ENCODE results near the gene NLRC3.

The NLRC3 gene

DNA sequence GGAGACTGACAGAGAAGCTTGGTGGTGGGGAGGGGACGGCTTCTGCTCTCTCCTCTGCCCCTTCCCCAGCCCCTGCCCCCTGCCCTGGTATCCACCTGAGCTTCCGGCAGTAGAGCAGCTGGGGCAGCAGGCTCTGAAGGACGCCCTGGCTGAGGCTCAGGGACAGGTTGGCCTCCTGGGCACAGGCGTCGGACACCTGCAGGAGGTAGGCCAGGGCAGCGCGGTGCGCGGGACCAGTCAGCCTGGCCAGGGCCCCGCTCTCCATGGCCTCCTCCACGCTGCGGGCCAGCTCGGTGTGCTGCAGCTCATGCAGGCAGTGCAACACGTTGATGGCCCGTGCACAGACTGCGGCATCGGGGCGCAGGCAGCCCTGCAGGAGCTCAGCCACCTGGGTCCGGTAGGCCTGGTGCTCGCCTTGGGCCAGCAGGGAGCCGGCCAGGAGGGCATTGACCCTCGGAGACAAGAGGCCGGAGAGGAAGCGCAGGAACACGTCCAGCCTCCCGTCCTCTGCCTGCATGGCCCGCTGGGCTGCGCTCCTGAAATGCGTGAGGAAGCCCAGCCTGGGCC, 14.2 kb downstream of the NLRC3 start:
- Histone ChIP-seq H3K27me3 (no peaks in the 10 kb centered on the region), H3K9me3 (replicated peaks in 1 of 11) (no peaks in the 10 kb centered on the region; a peak in 1 of 22 replicates), H3K4me2 (no peak overlapping the region), H3K9ac (no peak overlapping the region), H3K4me1 (peaks cover 0 to 7% (median 0%) of the 10 kb centered on the region in 10 experiments; a peak in 1 of 20 replicates), H3K4me3 (no peak overlapping the region), H4K20me1 (peaks cover 0 to 54% (median 41%) of the 10 kb centered on the region in 11 experiments; a peak in 15 of 22 replicates), H3K36me3 (peaks cover 18 to 100% (median 93%) of the 10 kb centered on the region in 11 experiments; a peak in 21 of 22 replicates), H3K27ac (no peak overlapping the region)
- TF ChIP-seq Cebpa-rat (IDR thresholded peaks at IDR 0.05) = no peak

DNA sequence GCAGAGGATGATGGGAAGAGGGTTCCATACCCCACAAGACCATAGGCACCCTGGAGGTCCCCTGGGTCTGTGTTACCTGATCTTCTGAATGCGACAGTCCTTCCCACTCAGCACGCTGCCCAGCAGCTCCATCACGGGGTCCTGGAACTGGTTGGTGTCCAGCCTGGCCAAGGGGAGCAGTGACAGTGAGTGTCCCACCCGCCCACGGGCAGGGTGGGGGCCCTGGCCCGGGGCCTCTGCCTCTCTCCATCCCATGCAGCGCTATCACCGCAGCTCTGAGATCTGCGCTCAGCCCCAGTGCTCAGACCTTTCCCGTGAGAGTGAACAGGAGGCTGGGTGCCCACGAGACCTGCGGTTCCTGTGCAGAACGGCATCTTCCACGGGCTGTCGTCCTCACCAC, 15.6 kb downstream of the NLRC3 start:
- Histone ChIP-seq H3K27ac (no peak overlapping the region), H3K4me1 (peaks cover 0 to 8% (median 0%) of the 10 kb centered on the region in 10 experiments; a peak in 5 of 20 replicates), H3K4me2 (no peak overlapping the region), H3K9ac (peak overlapping the region in 1 of 11 experiments; percentile 24; a peak in 1 of 22 replicates), H3K36me3 (peaks cover 18 to 100% (median 95%) of the 10 kb centered on the region in 11 experiments; a peak in 21 of 22 replicates), H4K20me1 (peaks cover 0 to 42% (median 40%) of the 10 kb centered on the region in 11 experiments; a peak in 14 of 22 replicates), H3K27me3 (no peaks in the 10 kb centered on the region), H3K4me3 (no peak overlapping the region), H3K9me3 (replicated peaks in 1 of 11) (peaks cover 0 to 9% (median 0%) of the 10 kb centered on the region in 11 experiments; a peak in 2 of 22 replicates)
- no peak for TF ChIP-seq Cebpa-rat (IDR thresholded peaks at IDR 0.05)

DNA sequence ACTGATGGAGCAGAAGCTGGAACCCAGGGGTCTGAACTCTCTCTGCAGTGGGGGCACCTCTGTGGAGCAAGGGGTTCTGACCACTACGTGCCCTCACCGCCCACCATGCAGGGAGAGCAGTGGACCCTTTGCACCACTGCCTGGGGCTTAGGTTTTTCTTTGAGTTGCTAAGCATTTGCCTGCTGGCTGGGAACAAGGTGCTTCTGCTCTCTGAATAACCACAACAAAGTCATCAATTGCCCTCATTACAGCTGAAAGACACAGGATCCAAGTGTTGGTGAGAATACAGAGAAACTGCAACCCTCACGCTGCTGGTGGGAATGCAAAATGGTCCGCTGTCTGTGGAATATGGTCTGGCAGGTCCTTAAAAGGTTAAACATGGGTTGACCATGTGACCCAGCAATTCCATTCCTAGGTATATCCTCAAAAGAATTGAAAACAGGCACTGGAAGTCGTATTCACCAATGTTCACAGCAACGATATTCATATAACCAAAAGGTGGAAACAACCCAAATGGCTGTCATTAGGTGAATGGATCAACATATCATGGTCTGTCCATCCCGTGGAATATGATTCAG, 22.8 kb downstream of the NLRC3 start:
- peaks cover 0 to 8% (median 0%) of the 10 kb centered on the region in 11 experiments; a peak in 4 of 22 replicates for H4K20me1 ChIP-seq
- TF ChIP-seq Cebpa-rat (IDR thresholded peaks at IDR 0.05) = no peak
- H3K27ac ChIP-seq = no peak overlapping the region
- H3K27me3 ChIP-seq = no peaks in the 10 kb centered on the region
- no peak overlapping the region for H3K9ac ChIP-seq
- peaks cover 9 to 28% (median 21%) of the 10 kb centered on the region in 10 experiments; a peak in 18 of 20 replicates for H3K4me1 ChIP-seq
- peaks cover 13 to 100% (median 98%) of the 10 kb centered on the region in 11 experiments; a peak in 21 of 22 replicates for H3K36me3 ChIP-seq
- no peak overlapping the region for H3K4me3 ChIP-seq
- H3K9me3 ChIP-seq (replicated peaks in 1 of 11) = peaks cover 0 to 18% (median 0%) of the 10 kb centered on the region in 11 experiments; a peak in 5 of 22 replicates
- H3K4me2 ChIP-seq = no peak overlapping the region

DNA sequence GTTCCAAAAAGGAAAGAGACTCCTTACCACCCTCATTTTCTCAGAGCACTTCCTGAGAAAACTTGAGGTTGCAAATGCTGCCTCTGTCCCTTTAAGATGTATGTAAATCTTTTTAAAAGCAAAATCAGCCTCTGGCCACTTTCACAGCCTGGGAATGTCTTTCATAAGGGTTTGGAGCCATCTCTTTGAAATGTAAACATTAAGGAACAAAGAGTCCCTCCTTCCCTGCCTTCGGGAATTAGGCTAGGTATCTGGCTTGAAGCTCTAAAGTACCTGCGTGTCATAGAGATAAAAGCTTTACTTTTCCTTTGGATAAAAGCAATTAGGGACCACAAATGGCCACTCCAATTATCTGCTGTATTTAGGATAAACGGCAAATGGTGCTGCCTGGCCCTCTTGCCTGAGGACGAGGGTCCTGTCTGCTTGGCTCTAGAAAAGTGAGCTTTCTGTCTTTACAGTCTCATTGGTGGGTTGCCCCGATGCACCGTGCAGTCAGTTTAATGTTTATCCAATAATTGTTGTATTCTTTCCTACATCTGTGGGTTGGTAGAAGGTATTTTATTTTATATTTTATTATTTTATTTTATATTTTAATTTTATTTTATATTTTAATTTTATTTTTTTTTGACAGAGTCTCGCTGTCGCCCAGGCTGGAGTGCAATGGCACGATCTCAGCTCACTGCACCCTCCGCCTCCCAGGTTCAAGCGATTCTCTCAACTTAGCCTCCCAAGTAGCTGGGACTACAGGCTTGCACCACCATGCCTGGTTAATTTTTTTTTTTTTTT, 23.9 kb downstream of the NLRC3 start:
- Histone ChIP-seq H3K9me3 (replicated peaks in 1 of 11) (peaks cover 0 to 18% (median 0%) of the 10 kb centered on the region in 11 experiments; a peak in 5 of 22 replicates), H3K9ac (0 out of 22 replicates have a peak overlapping the region, but pooled peaks of 1 of the 11 experiments have one; percentile 7), H3K4me1 (peaks cover 9 to 28% (median 21%) of the 10 kb centered on the region in 10 experiments; a peak in 18 of 20 replicates), H4K20me1 (peaks cover 0 to 19% (median 3%) of the 10 kb centered on the region in 11 experiments; a peak in 8 of 22 replicates), H3K27ac (peak overlapping the region in 4 of 11 experiments; percentile 5 to 50 (median 17); a peak in 2 of 22 replicates), H3K36me3 (peaks cover 16 to 100% (median 98%) of the 10 kb centered on the region in 11 experiments; a peak in 21 of 22 replicates), H3K4me3 (no peak overlapping the region), H3K4me2 (peak overlapping the region in 6 of 11 experiments; percentile 1 to 45 (median 18); a peak in 7 of 22 replicates), H3K27me3 (no peaks in the 10 kb centered on the region)
- TF ChIP-seq Cebpa-rat (IDR thresholded peaks at IDR 0.05) = no peak

DNA sequence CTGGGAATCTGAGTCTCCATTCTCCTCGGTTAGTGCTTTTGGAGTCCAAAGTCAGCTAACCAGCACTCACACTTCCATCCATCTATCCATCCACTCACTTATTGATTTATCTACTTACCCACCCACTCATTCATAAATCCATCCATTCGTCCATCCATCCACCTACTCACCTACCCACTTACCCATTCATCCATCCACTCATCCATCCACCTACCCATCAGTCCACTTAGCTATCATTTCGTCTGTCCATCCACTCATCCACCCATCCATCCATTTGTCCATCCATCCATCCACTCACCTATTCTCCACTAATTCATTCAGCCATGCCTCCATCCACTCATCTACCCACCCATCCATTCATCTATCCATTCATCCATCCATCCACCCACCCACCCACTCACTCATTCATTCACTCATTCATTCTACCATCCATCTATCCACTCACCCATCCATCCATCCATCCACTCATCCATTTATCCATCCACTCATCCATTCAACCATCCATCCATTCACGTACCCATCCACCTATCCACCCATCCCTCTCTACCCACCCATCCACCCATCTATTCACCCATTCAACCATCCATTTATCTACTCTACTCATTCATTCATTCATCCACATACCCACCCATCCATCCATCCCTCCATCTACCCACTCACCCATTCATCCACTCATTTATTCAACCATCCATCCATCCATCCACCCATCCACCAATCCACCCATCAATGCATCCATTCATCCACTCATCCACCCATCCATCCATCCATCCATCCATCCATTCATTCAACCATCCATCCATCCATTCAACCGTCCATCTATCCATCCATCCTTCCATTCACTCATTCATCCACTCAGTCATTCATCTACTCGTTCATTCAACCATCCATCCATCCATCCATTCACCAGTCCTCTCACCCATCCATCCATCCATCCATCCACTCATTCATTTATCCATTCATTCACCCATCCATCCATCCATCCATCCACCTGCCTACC, 26.1 kb downstream of the NLRC3 start:
- Histone ChIP-seq H3K36me3 (peaks cover 16 to 100% (median 94%) of the 10 kb centered on the region in 11 experiments; a peak in 21 of 22 replicates), H3K9ac (no peak overlapping the region), H3K27ac (no peak overlapping the region), H3K4me1 (peaks cover 9 to 22% (median 16%) of the 10 kb centered on the region in 10 experiments; a peak in 18 of 20 replicates), H4K20me1 (peaks cover 0 to 25% (median 4%) of the 10 kb centered on the region in 11 experiments; a peak in 7 of 22 replicates), H3K27me3 (no peaks in the 10 kb centered on the region), H3K4me2 (no peak overlapping the region), H3K9me3 (replicated peaks in 1 of 11) (peaks cover 0 to 8% (median 0%) of the 10 kb centered on the region in 11 experiments; a peak in 4 of 22 replicates), H3K4me3 (no peak overlapping the region)
- TF ChIP-seq Cebpa-rat (IDR thresholded peaks at IDR 0.05) = no peak

DNA sequence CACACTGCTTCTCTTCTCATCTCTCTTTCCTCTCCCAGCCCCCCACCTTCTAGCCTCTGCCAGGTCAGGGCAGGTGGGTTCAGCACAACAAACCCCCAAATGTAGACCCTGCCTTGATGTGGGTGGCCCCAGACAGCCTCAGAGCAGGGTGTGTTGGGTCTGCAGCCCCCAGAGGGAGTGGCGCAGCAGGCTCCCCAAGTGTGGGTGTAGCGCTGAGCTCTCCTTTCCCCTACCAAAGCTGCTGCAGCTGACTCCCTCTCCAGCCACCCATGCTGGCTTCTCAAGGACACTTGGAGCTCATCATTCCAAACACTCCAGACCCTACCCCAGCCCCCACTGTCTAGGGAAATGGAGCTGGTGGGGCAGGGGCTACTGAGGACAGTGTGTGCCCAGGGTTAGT, 27.3 kb downstream of the NLRC3 start:
- H3K4me3 ChIP-seq = no peak overlapping the region
- H3K27ac ChIP-seq = no peak overlapping the region
- no peak for TF ChIP-seq Cebpa-rat (IDR thresholded peaks at IDR 0.05)
- H4K20me1 ChIP-seq = peaks cover 0 to 25% (median 4%) of the 10 kb centered on the region in 11 experiments; a peak in 6 of 22 replicates
- peaks cover 0 to 8% (median 0%) of the 10 kb centered on the region in 11 experiments; a peak in 4 of 22 replicates for H3K9me3 ChIP-seq (replicated peaks in 1 of 11)
- no peak overlapping the region for H3K9ac ChIP-seq
- H3K27me3 ChIP-seq = no peaks in the 10 kb centered on the region
- no peak overlapping the region for H3K4me2 ChIP-seq
- H3K36me3 ChIP-seq = peaks cover 16 to 100% (median 93%) of the 10 kb centered on the region in 11 experiments; a peak in 21 of 22 replicates
- peaks cover 3 to 17% (median 10%) of the 10 kb centered on the region in 10 experiments; a peak in 14 of 20 replicates for H3K4me1 ChIP-seq

DNA sequence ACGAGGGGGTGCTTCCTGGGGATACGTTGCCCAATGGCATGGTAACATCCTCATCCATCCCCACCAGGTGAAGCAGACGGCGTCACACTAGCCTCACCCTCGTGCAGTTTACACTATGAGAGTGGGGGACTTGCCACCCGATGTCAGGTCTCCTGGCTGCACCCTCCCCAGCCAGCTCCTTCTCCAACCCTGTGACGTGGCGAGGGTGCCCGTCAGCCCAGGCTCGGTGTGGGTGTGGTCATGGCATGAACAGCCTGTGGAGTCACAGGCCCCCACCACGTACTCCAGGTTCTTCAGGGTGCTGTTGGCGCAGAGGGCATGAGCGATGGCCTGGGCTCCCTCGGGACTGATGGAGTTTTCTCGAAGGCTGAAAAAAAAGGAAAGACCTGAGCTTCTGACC, 28.3 kb downstream of the NLRC3 start:
- H3K4me1 ChIP-seq = peaks cover 0 to 14% (median 9%) of the 10 kb centered on the region in 10 experiments; a peak in 13 of 20 replicates
- peaks cover 0 to 8% (median 0%) of the 10 kb centered on the region in 11 experiments; a peak in 4 of 22 replicates for H3K9me3 ChIP-seq (replicated peaks in 1 of 11)
- TF ChIP-seq Cebpa-rat (IDR thresholded peaks at IDR 0.05) = no peak
- H3K27ac ChIP-seq = no peak overlapping the region
- H4K20me1 ChIP-seq = peaks cover 0 to 25% (median 4%) of the 10 kb centered on the region in 11 experiments; a peak in 6 of 22 replicates
- no peaks in the 10 kb centered on the region for H3K27me3 ChIP-seq
- H3K4me3 ChIP-seq = no peak overlapping the region
- peaks cover 13 to 100% (median 94%) of the 10 kb centered on the region in 11 experiments; a peak in 21 of 22 replicates for H3K36me3 ChIP-seq
- no peak overlapping the region for H3K9ac ChIP-seq
- no peak overlapping the region for H3K4me2 ChIP-seq

Data from BLaER1 treated with 17β-estradiol and CSF1 and Interleukin-3, amounts not matched to agents 10 nM and 100 nM (cell line).